K562 (cell line): ENCODE results near the gene CD248. TPM values are rescaled to one million over a fixed set of nuclear protein-coding genes. Genes with fewer than 3 reads are reported as not detected.

Experiments used
- HDGF ChIP-seq: fragments of 450-650 bp; IDR thresholded peaks from 2 replicates; pipeline ENCODE4 v1.6.1; 2016
- ZC3H4 ChIP-seq: sonication (generic); formaldehyde crosslinking; IDR thresholded peaks from 2 replicates; pipeline ENCODE4 v1.9.0; 2021; ENCODE audit warnings: missing genetic modification reagents, borderline replicate concordance
- ZNF143 ChIP-seq: sonication (generic); formaldehyde crosslinking; IDR thresholded peaks from 2 replicates; pipeline ENCODE4 v1.9.0; 2022; ENCODE audit warnings: mild to moderate bottlenecking, missing genetic modification reagents
- ZNF408 ChIP-seq: fragments of 250-450 bp; sonication (Bioruptor Pico); IDR thresholded peaks from 2 replicates; pipeline ENCODE4 v1.4.0; 2020; ENCODE audit warnings: low read depth, mild to moderate bottlenecking, moderate library complexity
- polyA plus RNA-seq, 8 experiments: library from polyadenylated mRNA; depleted of rRNA in 4 of 8; stranded (reverse) in 5 of 8; unstranded in 3 of 8; fragments of >200 nt; fragmentation: Nextera tagmentation in 2 of 8; fragmentation: Illumina TruSeq in 1 of 8; extraction: Ambion mirVana in 2 of 8; extraction: Trizol in 1 of 8; gene quantifications; 2 replicates each; pipeline versions ENCODE4 v1.2.1 to v1.2.3, GENCODE V29; 2011 to 2014; ENCODE audit warnings: inconsistent platforms in 1 of 8, missing spikeins in 1 of 8
- total RNA-seq, 7 experiments: library from RNA; depleted of rRNA in 6 of 7; stranded (reverse); fragments of >200 nt in 6 of 7; fragmentation: Illumina TruSeq in 2 of 7; extraction: Trizol in 2 of 7; gene quantifications; 2 replicates each; pipeline versions ENCODE4 v1.2.1 to v1.2.3, GENCODE V29; 2011 to 2021; ENCODE audit warnings: low replicate concordance in 1 of 7
- TF ChIP-seq, protein P1 (sequence below): IDR thresholded peaks from 2 replicates; pipeline ENCODE4 v1.6.1; 2011; ENCODE audit warnings: borderline replicate concordance, low read depth, mild to moderate bottlenecking, moderate library complexity, low read length; ENCODE audit not compliant: insufficient read depth, poor library complexity, severe bottlenecking
- TF ChIP-seq, protein P2 (sequence below): sonication (generic); formaldehyde crosslinking; IDR thresholded peaks from 2 replicates; pipeline ENCODE4 v1.8.1; 2023; ENCODE audit warnings: mild to moderate bottlenecking, missing genetic modification reagents
- TF ChIP-seq, protein P3 (sequence below): sonication (generic); formaldehyde crosslinking; IDR thresholded peaks from 2 replicates; pipeline ENCODE4 v1.9.0; 2022; ENCODE audit warnings: mild to moderate bottlenecking, missing genetic modification reagents
- TF ChIP-seq, protein P4 (sequence below), 3 experiments: IDR thresholded peaks in 2 of 3; conservative IDR thresholded peaks in 1 of 3; 2 replicates each; pipeline ENCODE4 v1.5.1; 2011 to 2012; ENCODE audit warnings: low read length in 3 of 3, mild to moderate bottlenecking in 3 of 3, control low read depth in 2 of 3, improper control_type of control experiment in 1 of 3, inconsistent platforms in 1 of 3, low read depth in 1 of 3, mixed read lengths in 1 of 3, moderate library complexity in 1 of 3; ENCODE audit not compliant: insufficient read depth in 2 of 3

Gene CD248
- total and polyA plus RNA-seq, 9 of the 15 experiments (the other 6 are each of a cell fraction or from before 2014, with no cell fraction given), result 0.09 TPM; not detected in 8

DNA sequence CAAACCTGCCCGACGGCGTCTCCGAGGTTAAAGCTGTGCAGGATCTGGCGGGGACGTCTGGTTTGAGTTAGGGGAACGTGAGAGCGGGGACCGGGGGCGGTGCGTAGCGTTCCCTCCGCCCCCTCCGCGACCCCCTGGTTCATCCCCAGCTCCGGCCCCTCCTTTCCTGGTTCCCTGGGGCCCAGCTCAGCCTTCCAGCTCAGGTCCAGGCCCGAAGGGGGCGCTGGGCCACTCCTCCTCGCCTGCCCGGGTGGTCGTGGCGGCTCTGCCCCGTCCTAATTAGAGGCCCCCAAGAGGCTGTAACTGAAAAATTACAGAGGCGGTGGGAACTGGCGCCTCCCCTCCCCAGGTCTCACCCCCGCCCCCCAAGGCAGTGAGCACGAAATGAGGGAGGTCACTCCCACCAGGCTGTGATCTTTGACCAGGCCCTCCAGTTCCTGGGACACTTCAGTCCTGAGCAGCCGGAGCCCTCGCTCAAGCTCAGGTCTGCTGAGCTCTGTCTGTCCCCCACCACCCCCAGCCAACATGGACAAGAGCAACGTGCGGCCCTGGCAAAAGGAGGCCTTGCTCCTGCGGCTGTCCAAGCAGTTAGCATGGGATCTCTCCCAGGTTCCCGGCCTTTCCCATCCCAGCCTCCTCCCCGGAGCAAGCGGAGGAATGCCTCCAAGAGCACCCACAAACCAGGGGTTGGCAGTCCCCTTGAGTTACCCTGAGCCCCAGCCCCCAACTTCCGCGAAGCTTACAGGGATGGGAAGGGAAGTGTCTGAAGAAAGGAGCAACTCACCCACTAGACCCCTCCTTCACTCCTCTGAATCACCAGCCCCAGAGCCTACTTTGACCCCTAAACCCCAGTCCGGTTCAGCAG is 3.3 kb downstream of the CD248 start (continued):
- TF ChIP-seq, protein P1, sequence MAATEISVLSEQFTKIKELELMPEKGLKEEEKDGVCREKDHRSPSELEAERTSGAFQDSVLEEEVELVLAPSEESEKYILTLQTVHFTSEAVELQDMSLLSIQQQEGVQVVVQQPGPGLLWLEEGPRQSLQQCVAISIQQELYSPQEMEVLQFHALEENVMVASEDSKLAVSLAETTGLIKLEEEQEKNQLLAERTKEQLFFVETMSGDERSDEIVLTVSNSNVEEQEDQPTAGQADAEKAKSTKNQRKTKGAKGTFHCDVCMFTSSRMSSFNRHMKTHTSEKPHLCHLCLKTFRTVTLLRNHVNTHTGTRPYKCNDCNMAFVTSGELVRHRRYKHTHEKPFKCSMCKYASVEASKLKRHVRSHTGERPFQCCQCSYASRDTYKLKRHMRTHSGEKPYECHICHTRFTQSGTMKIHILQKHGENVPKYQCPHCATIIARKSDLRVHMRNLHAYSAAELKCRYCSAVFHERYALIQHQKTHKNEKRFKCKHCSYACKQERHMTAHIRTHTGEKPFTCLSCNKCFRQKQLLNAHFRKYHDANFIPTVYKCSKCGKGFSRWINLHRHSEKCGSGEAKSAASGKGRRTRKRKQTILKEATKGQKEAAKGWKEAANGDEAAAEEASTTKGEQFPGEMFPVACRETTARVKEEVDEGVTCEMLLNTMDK, result peak; percentile 12
- TF ChIP-seq HDGF (no peak), ZNF408 (CRISPR knock-in tag) (no peak), ZNF143 (CRISPR knock-in tag) (peak; percentile 19; the same call in 1 of the 2 replicates), ZC3H4 (no peak)
- TF ChIP-seq, protein P2, sequence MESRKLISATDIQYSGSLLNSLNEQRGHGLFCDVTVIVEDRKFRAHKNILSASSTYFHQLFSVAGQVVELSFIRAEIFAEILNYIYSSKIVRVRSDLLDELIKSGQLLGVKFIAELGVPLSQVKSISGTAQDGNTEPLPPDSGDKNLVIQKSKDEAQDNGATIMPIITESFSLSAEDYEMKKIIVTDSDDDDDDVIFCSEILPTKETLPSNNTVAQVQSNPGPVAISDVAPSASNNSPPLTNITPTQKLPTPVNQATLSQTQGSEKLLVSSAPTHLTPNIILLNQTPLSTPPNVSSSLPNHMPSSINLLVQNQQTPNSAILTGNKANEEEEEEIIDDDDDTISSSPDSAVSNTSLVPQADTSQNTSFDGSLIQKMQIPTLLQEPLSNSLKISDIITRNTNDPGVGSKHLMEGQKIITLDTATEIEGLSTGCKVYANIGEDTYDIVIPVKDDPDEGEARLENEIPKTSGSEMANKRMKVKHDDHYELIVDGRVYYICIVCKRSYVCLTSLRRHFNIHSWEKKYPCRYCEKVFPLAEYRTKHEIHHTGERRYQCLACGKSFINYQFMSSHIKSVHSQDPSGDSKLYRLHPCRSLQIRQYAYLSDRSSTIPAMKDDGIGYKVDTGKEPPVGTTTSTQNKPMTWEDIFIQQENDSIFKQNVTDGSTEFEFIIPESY (CRISPR knock-in tag), result peak; percentile 56; the same call in 1 of the 2 replicates
- TF ChIP-seq, protein P3, sequence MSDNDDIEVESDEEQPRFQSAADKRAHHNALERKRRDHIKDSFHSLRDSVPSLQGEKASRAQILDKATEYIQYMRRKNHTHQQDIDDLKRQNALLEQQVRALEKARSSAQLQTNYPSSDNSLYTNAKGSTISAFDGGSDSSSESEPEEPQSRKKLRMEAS (CRISPR knock-in tag), result no peak
- TF ChIP-seq, protein P4, sequence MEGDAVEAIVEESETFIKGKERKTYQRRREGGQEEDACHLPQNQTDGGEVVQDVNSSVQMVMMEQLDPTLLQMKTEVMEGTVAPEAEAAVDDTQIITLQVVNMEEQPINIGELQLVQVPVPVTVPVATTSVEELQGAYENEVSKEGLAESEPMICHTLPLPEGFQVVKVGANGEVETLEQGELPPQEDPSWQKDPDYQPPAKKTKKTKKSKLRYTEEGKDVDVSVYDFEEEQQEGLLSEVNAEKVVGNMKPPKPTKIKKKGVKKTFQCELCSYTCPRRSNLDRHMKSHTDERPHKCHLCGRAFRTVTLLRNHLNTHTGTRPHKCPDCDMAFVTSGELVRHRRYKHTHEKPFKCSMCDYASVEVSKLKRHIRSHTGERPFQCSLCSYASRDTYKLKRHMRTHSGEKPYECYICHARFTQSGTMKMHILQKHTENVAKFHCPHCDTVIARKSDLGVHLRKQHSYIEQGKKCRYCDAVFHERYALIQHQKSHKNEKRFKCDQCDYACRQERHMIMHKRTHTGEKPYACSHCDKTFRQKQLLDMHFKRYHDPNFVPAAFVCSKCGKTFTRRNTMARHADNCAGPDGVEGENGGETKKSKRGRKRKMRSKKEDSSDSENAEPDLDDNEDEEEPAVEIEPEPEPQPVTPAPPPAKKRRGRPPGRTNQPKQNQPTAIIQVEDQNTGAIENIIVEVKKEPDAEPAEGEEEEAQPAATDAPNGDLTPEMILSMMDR (IDR thresholded peaks at IDR 0.05 in 2 of 3, conservative IDR thresholded peaks at IDR 0.05 in 1 of 3; ENCODE audit: insufficient read depth in 2 of 3, low read depth in 1 of 3, low read length in 3 of 3), result peak in 2 of 3 experiments; percentile 2 to 26; a peak in 1 of 6 replicates
